ENCODE data around the gene CPT1B. TPM values are rescaled to one million over a fixed set of nuclear protein-coding genes. Genes with fewer than 3 reads are reported as not detected.

Gene CPT1B
- polyA plus RNA-seq, 1 experiment: 4.3 TPM

- Histone ChIP-seq H3K4me3 (ENCODE audit: low read depth, low read length) (no peak overlapping the region), H3K36me3 (ENCODE audit: control insufficient read depth, insufficient read depth, low read length) (no peaks in the 10 kb centered on the region), H3K27me3 (ENCODE audit: control insufficient read depth, insufficient read depth, low read length) (0 out of 2 replicates have a peak, but pooled peaks cover 4% of the 10 kb centered on the region)
- ChIA-PET POLR2A (no interaction called here), CTCF (interaction anchor here (1.2 to 1.4 kb wide), 2 partner anchors 9 to 10 kb away, joined by 5 read pairs; no protein-coding TSS in a partner anchor)
- no peak for DNase-seq (ENCODE audit: low read depth)
- TF ChIP-seq CTCF (IDR thresholded peaks at IDR 0.05; ENCODE audit: insufficient read depth, low read depth, low read length): no peak
These were observed 33.9 kb upstream of the CPT1B start for GRCh38 chr22:50612168-50612527.

GRCh38 chr22:50611341-50612060 lies 33.3 kb upstream of the CPT1B start:
- Histone ChIP-seq H3K27me3 (ENCODE audit: control insufficient read depth, insufficient read depth, low read length) (0 out of 2 replicates have a peak, but pooled peaks cover 5% of the 10 kb centered on the region), H3K36me3 (ENCODE audit: control insufficient read depth, insufficient read depth, low read length) (no peaks in the 10 kb centered on the region), H3K4me3 (ENCODE audit: low read depth, low read length) (no peak overlapping the region)
- ChIA-PET POLR2A (no interaction called here), CTCF (interaction anchor here (1.2 to 1.4 kb wide), 2 partner anchors 9 to 10 kb away, joined by 5 read pairs; no protein-coding TSS in a partner anchor)
- DNase-seq (ENCODE audit: low read depth): no peak
- TF ChIP-seq CTCF (IDR thresholded peaks at IDR 0.05; ENCODE audit: insufficient read depth, low read depth, low read length): no peak

- CTCF ChIA-PET: interaction anchor here (0.7 kb wide), 1 partner anchor 10 kb away, joined by 3 read pairs; no protein-coding TSS in a partner anchor
- no peak for DNase-seq (ENCODE audit: low read depth)
- Histone ChIP-seq H3K4me3 (ENCODE audit: low read depth, low read length) (no peak overlapping the region), H3K27me3 (ENCODE audit: control insufficient read depth, insufficient read depth, low read length) (peaks cover 7% of the 10 kb centered on the region; the same call in 1 of the 2 replicates), H3K36me3 (ENCODE audit: control insufficient read depth, insufficient read depth, low read length) (no peaks in the 10 kb centered on the region)
- no peak for TF ChIP-seq CTCF (IDR thresholded peaks at IDR 0.05; ENCODE audit: insufficient read depth, low read depth, low read length)
- POLR2A ChIA-PET: no interaction called here
These were observed 32.4 kb upstream of the CPT1B start for GRCh38 chr22:50610581-50610980.

- no peak for TF ChIP-seq CTCF (IDR thresholded peaks at IDR 0.05; ENCODE audit: insufficient read depth, low read depth, low read length)
- POLR2A ChIA-PET: no interaction called here
- CTCF ChIA-PET: interaction anchor here (0.7 kb wide), 1 partner anchor 11 kb away, joined by 3 read pairs; no protein-coding TSS in a partner anchor
- Histone ChIP-seq H3K27me3 (ENCODE audit: control insufficient read depth, insufficient read depth, low read length) (peaks cover 7% of the 10 kb centered on the region), H3K36me3 (ENCODE audit: control insufficient read depth, insufficient read depth, low read length) (no peaks in the 10 kb centered on the region), H3K4me3 (ENCODE audit: low read depth, low read length) (no peak overlapping the region)
- DNase-seq (ENCODE audit: low read depth): no peak
These were observed 31.8 kb upstream of the CPT1B start for GRCh38 chr22:50610041-50610451.

GRCh38 chr22:50609599-50609998 lies 31.4 kb upstream of the CPT1B start:
- Histone ChIP-seq H3K36me3 (ENCODE audit: control insufficient read depth, insufficient read depth, low read length) (no peaks in the 10 kb centered on the region), H3K4me3 (ENCODE audit: low read depth, low read length) (no peak overlapping the region), H3K27me3 (ENCODE audit: control insufficient read depth, insufficient read depth, low read length) (peaks cover 10% of the 10 kb centered on the region)
- no peak for DNase-seq (ENCODE audit: low read depth)
- CTCF ChIA-PET: no interaction called here
- POLR2A ChIA-PET: no interaction called here
- TF ChIP-seq CTCF (IDR thresholded peaks at IDR 0.05; ENCODE audit: insufficient read depth, low read depth, low read length): no peak

Measured in BJ (cell line).